Neural cell (in vitro differentiated cells): Measurements from ENCODE around the gene CPXM2. TPM values are rescaled to one million over a fixed set of nuclear protein-coding genes. Genes with fewer than 3 reads are reported as not detected.

ENCODE experiments used
- H2AFZ ChIP-seq: fragments of 200-600, 300-800 bp; sonication (generic), shearing (Covaris generic); 2 replicates; pipeline ENCODE4 v1.6.0; 2014; ENCODE audit warnings: low read depth, mild to moderate bottlenecking, antibody characterized with exemption, low read length, moderate library complexity
- H3F3A ChIP-seq: fragments of 200-600 bp; shearing (Covaris generic); 2 replicates; pipeline ENCODE4 v1.6.1; 2016; ENCODE audit warnings: mild to moderate bottlenecking, moderate library complexity, mixed read lengths, antibody characterized with exemption, low read length; ENCODE audit not compliant: insufficient read depth, poor library complexity, severe bottlenecking
- H3K27ac ChIP-seq: fragments of 200-600, 300-800 bp; sonication (generic), shearing (Covaris generic); 2 replicates; pipeline ENCODE4 v1.5.1; 2014; ENCODE audit warnings: mild to moderate bottlenecking, low read length, moderate library complexity
- H3K27me3 ChIP-seq: fragments of 300-800, 200-600 bp; sonication (generic), shearing (Covaris generic); 2 replicates; pipeline ENCODE4 v1.6.0; 2014; ENCODE audit warnings: mild to moderate bottlenecking, low read depth, low read length, moderate library complexity; ENCODE audit not compliant: insufficient read depth
- H3K36me3 ChIP-seq: fragments of 300-800, 200-600 bp; sonication (generic), shearing (Covaris generic); 2 replicates; pipeline ENCODE4 v1.5.1; 2014; ENCODE audit warnings: mild to moderate bottlenecking, antibody characterized with exemption, low read length, moderate library complexity; ENCODE audit not compliant: insufficient read depth
- H3K4me2 ChIP-seq: fragments of 300-800, 200-600 bp; sonication (generic), shearing (Covaris generic); 2 replicates; pipeline ENCODE4 v1.6.0; 2014; ENCODE audit warnings: mild to moderate bottlenecking, low read length
- H3K4me3 ChIP-seq: fragments of 300-800, 200-600 bp; sonication (generic), shearing (Covaris generic); 2 replicates; pipeline ENCODE4 v1.5.1; 2014; ENCODE audit warnings: mild to moderate bottlenecking, low read length, moderate library complexity
- H3K79me2 ChIP-seq: fragments of 200-600 bp; shearing (Covaris generic); replicated peaks from 2 replicates; pipeline ENCODE4 v1.6.0; 2014; ENCODE audit warnings: mild to moderate bottlenecking, low read length, moderate library complexity; ENCODE audit not compliant: insufficient read depth
- H3K9ac ChIP-seq: fragments of 300-800, 200-600 bp; sonication (generic), shearing (Covaris generic); 2 replicates; pipeline ENCODE4 v1.6.1; 2016; ENCODE audit warnings: mild to moderate bottlenecking, low read length, mixed read lengths
- H3K9me2 ChIP-seq: fragments of 200-600 bp; shearing (Covaris generic); 2 replicates; pipeline ENCODE4 v1.6.1; 2016; ENCODE audit warnings: mild to moderate bottlenecking, low read length, mixed read lengths; ENCODE audit not compliant: insufficient read depth
- H3K9me3 ChIP-seq: fragments of 200-600, 300-800 bp; sonication (generic), shearing (Covaris generic); 2 replicates; pipeline ENCODE4 v1.6.1; 2016; ENCODE audit warnings: mild to moderate bottlenecking, mixed run types, low read length, moderate library complexity, mixed read lengths
- H4K20me1 ChIP-seq: fragments of 200-600 bp; shearing (Covaris generic); 2 replicates; pipeline ENCODE4 v1.6.1; 2016; ENCODE audit warnings: mild to moderate bottlenecking, mixed run types; ENCODE audit not compliant: insufficient read depth
- CTCF ChIP-seq: fragments of 450-650 bp; IDR thresholded peaks from 2 replicates; pipeline ENCODE4 v1.5.1; 2014; ENCODE audit warnings: antibody characterized with exemption, mild to moderate bottlenecking, moderate library complexity; ENCODE audit not compliant: poor library complexity, severe bottlenecking
- EP300 ChIP-seq: fragments of 450-650 bp; conservative IDR thresholded peaks from 2 replicates; pipeline ENCODE4 v1.6.1; 2014; ENCODE audit warnings: antibody characterized with exemption, mild to moderate bottlenecking, moderate library complexity; ENCODE audit not compliant: poor library complexity, severe bottlenecking
- EZH2 ChIP-seq: fragments of 200-600, 300-800 bp; shearing (Covaris generic), sonication (generic); IDR thresholded peaks from 2 replicates; pipeline ENCODE4 v1.6.1; 2014; ENCODE audit warnings: antibody characterized with exemption, low read length, borderline replicate concordance, mild to moderate bottlenecking; ENCODE audit not compliant: insufficient read depth, poor library complexity, severe bottlenecking
- MXI1 ChIP-seq: fragments of 450-650 bp; conservative IDR thresholded peaks from 2 replicates; pipeline ENCODE4 v1.6.1; 2014; ENCODE audit warnings: antibody characterized with exemption, mild to moderate bottlenecking; ENCODE audit not compliant: poor library complexity, severe bottlenecking
- POLR2AphosphoS5 ChIP-seq: IDR thresholded peaks from 2 replicates; pipeline ENCODE4 v1.6.1; 2012
- RAD21 ChIP-seq: fragments of 450-650 bp; conservative IDR thresholded peaks from 2 replicates; pipeline ENCODE4 v1.6.1; 2014; ENCODE audit warnings: antibody characterized with exemption, mild to moderate bottlenecking, moderate library complexity
- REST ChIP-seq: IDR thresholded peaks from 2 replicates; pipeline ENCODE4 v1.6.1; 2012; ENCODE audit warnings: borderline replicate concordance
- SMC3 ChIP-seq: fragments of 450-650 bp; conservative IDR thresholded peaks from 2 replicates; pipeline ENCODE4 v1.6.1; 2014; ENCODE audit warnings: antibody characterized with exemption, mild to moderate bottlenecking, moderate library complexity; ENCODE audit not compliant: poor library complexity
- TAF1 ChIP-seq: IDR thresholded peaks from 2 replicates; pipeline ENCODE4 v1.6.1; 2012; ENCODE audit warnings: low read depth
- polyA plus RNA-seq: library from polyadenylated mRNA; depleted of rRNA; stranded (reverse); fragments of >200 nt; gene quantifications from 2 replicates; pipeline ENCODE4 v1.2.3, GENCODE V29; 2014

CPXM2 gene
- polyA plus RNA-seq, 1 donor from 2014 or later = not detected

DNA sequence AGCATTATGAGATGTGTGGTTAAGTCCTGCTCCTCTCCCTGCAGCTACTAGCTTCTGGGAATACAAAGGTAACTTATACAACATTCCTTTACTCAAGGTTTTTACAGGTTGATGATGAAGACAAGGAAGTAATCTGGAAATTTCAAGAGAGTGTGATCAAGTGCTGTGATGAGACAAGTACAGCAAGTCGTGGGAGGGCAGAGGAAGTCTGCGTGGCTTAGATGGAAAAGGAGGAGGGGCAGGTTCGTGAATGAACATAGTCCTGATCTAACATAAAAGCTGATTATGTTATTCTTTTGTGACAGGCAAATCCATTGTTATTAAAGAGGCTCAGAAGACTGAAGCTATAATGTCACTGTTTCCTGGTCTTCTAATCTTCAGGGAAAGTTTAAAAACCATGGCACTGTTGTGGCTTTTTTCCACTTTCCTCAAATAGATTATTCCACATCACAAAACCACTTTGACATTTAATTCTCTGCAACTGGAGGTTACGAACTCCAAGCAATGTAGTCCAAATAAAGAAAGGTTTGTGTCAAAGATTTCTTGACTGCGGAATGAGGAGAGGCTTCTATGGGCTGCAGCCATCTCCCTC is 84.1 kb downstream of the CPXM2 start:
- peak overlapping the region; percentile 11 for H2AFZ ChIP-seq
- no peaks in the 10 kb centered on the region for H3F3A ChIP-seq
- peak overlapping the region; percentile 17 for H3K4me3 ChIP-seq
- no peaks in the 10 kb centered on the region for H3K27me3 ChIP-seq
- H3K79me2 ChIP-seq = no peaks in the 10 kb centered on the region
- H3K27ac ChIP-seq = peak overlapping the region; percentile 3
- H3K9me2 ChIP-seq = no peaks in the 10 kb centered on the region
- no peak for TF ChIP-seq MXI1
- no peak for TF ChIP-seq CTCF
- TF ChIP-seq REST = peak; percentile 44
- TF ChIP-seq RAD21 = peak; percentile 23
- TF ChIP-seq TAF1 = no peak
- no peaks in the 10 kb centered on the region for H3K36me3 ChIP-seq
- H4K20me1 ChIP-seq = no peaks in the 10 kb centered on the region
- no peak overlapping the region for H3K9ac ChIP-seq
- H3K4me2 ChIP-seq = peak overlapping the region; percentile 32
- no peaks in the 10 kb centered on the region for H3K9me3 ChIP-seq

DNA sequence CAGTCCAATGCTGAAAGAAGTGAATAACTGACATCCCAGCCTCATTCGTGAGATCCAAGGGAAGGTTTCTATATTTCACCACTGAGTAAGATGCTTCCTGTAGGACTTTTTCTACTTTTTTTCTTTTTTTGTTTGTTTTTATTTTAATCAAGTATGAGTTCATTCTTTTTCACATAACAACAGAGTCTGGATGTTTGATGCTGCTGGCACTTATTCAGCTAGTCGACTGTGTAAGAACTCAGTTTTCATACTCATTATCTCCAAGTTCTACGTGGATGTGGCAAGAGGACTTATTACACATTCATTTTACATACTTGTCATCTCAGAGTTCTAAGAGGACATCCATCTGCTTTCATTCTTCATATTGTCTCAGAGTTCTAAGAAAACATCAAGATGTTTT is 86.9 kb downstream of the CPXM2 start:
- TF ChIP-seq TAF1 (no peak), REST (no peak), CTCF (no peak), EP300 (no peak), EZH2 (no peak), SMC3 (no peak), MXI1 (no peak), RAD21 (no peak), POLR2AphosphoS5 (no peak)
- Histone ChIP-seq H3F3A (no peaks in the 10 kb centered on the region), H3K4me2 (no peak overlapping the region), H3K9me2 (no peaks in the 10 kb centered on the region), H3K9ac (no peak overlapping the region), H4K20me1 (no peaks in the 10 kb centered on the region), H3K4me3 (no peak overlapping the region), H3K27me3 (no peaks in the 10 kb centered on the region), H2AFZ (no peak overlapping the region), H3K27ac (no peak overlapping the region), H3K36me3 (no peaks in the 10 kb centered on the region), H3K9me3 (no peaks in the 10 kb centered on the region), H3K79me2 (no peaks in the 10 kb centered on the region)
